Spinal cord (tissue), 10 donors: Measurements from ENCODE around the gene PTPRCAP. TPM values are rescaled to one million over a fixed set of nuclear protein-coding genes. Genes with fewer than 3 reads are reported as not detected.
"Not testable (repeated sequence)": the region's sequence is repeated elsewhere in the genome, so short reads cannot be mapped to it uniquely, and the experiment has no call there.

Experiments
- DNase-seq, 6 donors: peaks; one replicate each; pipeline versions ENCODE4 v3.0.0 to v3.0.0-alpha.2; 2013 to 2015; ENCODE audit warnings: low spot score in 6 of 6, low read depth in 4 of 6
- H3K27ac ChIP-seq: one replicate; pipeline ENCODE4 v1.5.1; 2013; ENCODE audit warnings: low read depth, low read length, control low read depth
- H3K27me3 ChIP-seq: one replicate; pipeline ENCODE4 v1.6.1; 2013; ENCODE audit warnings: low read length; ENCODE audit not compliant: control insufficient read depth, insufficient read depth
- H3K36me3 ChIP-seq: one replicate; pipeline ENCODE4 v1.6.1; 2013; ENCODE audit warnings: low read length; ENCODE audit not compliant: control insufficient read depth, insufficient read depth
- H3K4me1 ChIP-seq: one replicate; pipeline ENCODE4 v1.6.1; 2013; ENCODE audit warnings: low read length; ENCODE audit not compliant: control insufficient read depth, insufficient read depth
- H3K4me3 ChIP-seq: one replicate; pipeline ENCODE4 v1.5.1; 2013; ENCODE audit warnings: low read depth, low read length, control low read depth
- H3K9me3 ChIP-seq: one replicate; pipeline ENCODE4 v1.6.1; 2013; ENCODE audit warnings: low read length; ENCODE audit not compliant: control insufficient read depth, insufficient read depth
- WGBS: methylation state at CpG from one replicate; pipeline ENCODE4 v1.1.5; 2013; ENCODE audit warnings: missing lambda C conversion rate; ENCODE audit not compliant: insufficient coverage; 5-methylcytosine and 5-hydroxymethylcytosine counted together
- polyA plus RNA-seq, 2 donors: library from polyadenylated mRNA; unstranded; fragments of 120-200 nt; gene quantifications; one replicate each; pipeline ENCODE4 v1.2.1, GENCODE V29; 2013; ENCODE audit not compliant: insufficient read length in 2 of 2
- total RNA-seq, 2 donors: library from RNA; depleted of rRNA in 1 of 2; stranded (reverse); fragments of 120-200 nt in 1 of 2; fragments of >200 nt in 1 of 2; gene quantifications; one replicate each; pipeline versions ENCODE4 v1.2.3 to v1.2.4, GENCODE V29; 2013 to 2014
- donor health status: healthy.

Gene PTPRCAP
- total and polyA plus RNA-seq, 4 donors = 0.40 to 3.0 (median 1.7) TPM

- H3K4me3 ChIP-seq = no peak overlapping the region
Measured at GRCh38 chr11:67466367-67466766, 28.9 kb upstream of the PTPRCAP start.

DNA sequence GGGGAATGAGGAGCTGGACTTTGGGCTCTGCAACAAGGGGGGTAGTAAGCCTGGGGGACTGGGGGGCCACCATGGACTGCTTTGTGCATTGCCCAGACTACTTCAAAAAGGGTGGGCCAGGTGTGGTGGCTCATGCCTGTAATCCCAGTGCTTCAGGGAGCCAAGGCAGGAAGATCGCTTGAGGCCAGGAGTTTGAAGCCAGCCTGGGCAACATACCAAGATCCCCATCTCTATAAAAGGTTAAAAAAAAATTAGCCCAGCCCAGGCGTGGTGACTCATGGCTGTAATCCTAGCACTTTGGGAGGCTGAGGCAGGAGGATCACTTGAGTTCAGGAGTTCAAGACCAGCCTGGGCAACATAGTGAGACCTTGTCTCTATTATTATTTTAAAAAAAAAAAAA is 28.0 kb upstream of the PTPRCAP start:
- WGBS = no CpG with 5 or more reads among the region's 2 CpGs
- not testable (repeated sequence) for DNase-seq, H3K9me3 ChIP-seq, H3K4me3 ChIP-seq, H3K27me3 ChIP-seq, H3K27ac ChIP-seq
- Histone ChIP-seq H3K4me1 (peaks cover 49% of the 10 kb centered on the region), H3K36me3 (peaks cover 19% of the 10 kb centered on the region)

More at GRCh38 chr11:67466367-67466766, 28.9 kb upstream of the PTPRCAP start:
- DNase-seq = no peak
- WGBS = 72% methylated on average over 2 of the region's 5 CpGs
- H3K4me1 ChIP-seq = peaks cover 49% of the 10 kb centered on the region
- no peaks in the 10 kb centered on the region for H3K27me3 ChIP-seq
- peaks cover 19% of the 10 kb centered on the region for H3K36me3 ChIP-seq
- H3K27ac ChIP-seq = no peak overlapping the region
- H3K9me3 ChIP-seq = no peaks in the 10 kb centered on the region

- peak overlapping the region; percentile 68 for H3K4me3 ChIP-seq
- peaks cover 49% of the 10 kb centered on the region for H3K4me1 ChIP-seq
- 65% methylated on average over 3 of the region's 3 CpGs for WGBS
- H3K36me3 ChIP-seq = peaks cover 19% of the 10 kb centered on the region
- no peaks in the 10 kb centered on the region for H3K9me3 ChIP-seq
- no peak for DNase-seq
- peak overlapping the region; percentile 69 for H3K27ac ChIP-seq
- no peaks in the 10 kb centered on the region for H3K27me3 ChIP-seq
Measured at GRCh38 chr11:67465189-67465510, 27.7 kb upstream of the PTPRCAP start.

GRCh38 chr11:67464411-67465188 is 27.1 kb upstream of the PTPRCAP start:
- WGBS = 10% methylated on average over 41 of the region's 56 CpGs

GRCh38 chr11:67463680-67464410 is 26.4 kb upstream of the PTPRCAP start:
- Histone ChIP-seq H3K36me3 (peaks cover 19% of the 10 kb centered on the region), H3K9me3 (no peaks in the 10 kb centered on the region), H3K27ac (peak overlapping the region; percentile 69), H3K27me3 (no peaks in the 10 kb centered on the region), H3K4me3 (peak overlapping the region; percentile 68), H3K4me1 (peaks cover 43% of the 10 kb centered on the region)
- WGBS = 88% methylated on average over 18 of the region's 20 CpGs
- DNase-seq = no peak

More at GRCh38 chr11:67464411-67465188, 27.1 kb upstream of the PTPRCAP start:
- H3K27ac ChIP-seq = peak overlapping the region; percentile 69
- peak; percentile 28 to 93 (median 50) for DNase-seq
- H3K36me3 ChIP-seq = peaks cover 19% of the 10 kb centered on the region
- peak overlapping the region; percentile 68 for H3K4me3 ChIP-seq
- peaks cover 46% of the 10 kb centered on the region for H3K4me1 ChIP-seq
- no peaks in the 10 kb centered on the region for H3K27me3 ChIP-seq
- H3K9me3 ChIP-seq = no peaks in the 10 kb centered on the region

- H3K27ac ChIP-seq = no peak overlapping the region
- no peaks in the 10 kb centered on the region for H3K27me3 ChIP-seq
- H3K4me1 ChIP-seq = peaks cover 37% of the 10 kb centered on the region
- H3K9me3 ChIP-seq = no peaks in the 10 kb centered on the region
- no peak overlapping the region for H3K4me3 ChIP-seq
- peaks cover 19% of the 10 kb centered on the region for H3K36me3 ChIP-seq
- WGBS = 97% methylated on average over 6 of the region's 10 CpGs
- DNase-seq = no peak
Measured at GRCh38 chr11:67463186-67463585, 25.7 kb upstream of the PTPRCAP start.

DNA sequence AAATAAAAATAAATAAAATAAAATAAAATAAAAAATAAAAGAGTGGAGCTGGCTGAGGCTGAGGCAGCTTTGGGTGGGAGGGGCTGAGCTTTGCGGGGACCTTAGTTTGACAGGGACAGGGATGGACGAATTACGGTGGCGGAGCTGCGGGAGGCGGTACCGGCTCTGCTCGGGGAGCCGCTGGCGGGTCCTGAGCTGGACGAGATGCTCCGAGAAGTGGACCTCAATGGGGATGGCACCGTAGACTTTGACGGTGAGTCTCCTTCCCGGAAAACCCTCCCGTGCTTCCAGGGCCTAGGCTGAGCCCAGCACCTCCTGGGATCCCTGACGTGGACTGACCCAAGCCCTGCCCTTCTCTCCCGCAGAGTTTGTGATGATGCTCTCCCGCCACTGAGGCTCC is 20.8 kb upstream of the PTPRCAP start:
- H3K36me3 ChIP-seq = no peaks in the 10 kb centered on the region
- no peaks in the 10 kb centered on the region for H3K4me1 ChIP-seq
- no peak overlapping the region for H3K27ac ChIP-seq
- no peak for DNase-seq
- H3K9me3 ChIP-seq = no peaks in the 10 kb centered on the region
- H3K27me3 ChIP-seq = no peaks in the 10 kb centered on the region
- 78% methylated on average over 19 of the region's 19 CpGs for WGBS
- H3K4me3 ChIP-seq = no peak overlapping the region

GRCh38 chr11:67457453-67457852 is 20.0 kb upstream of the PTPRCAP start:
- H3K27ac ChIP-seq = no peak overlapping the region
- no peak overlapping the region for H3K4me3 ChIP-seq
- H3K9me3 ChIP-seq = no peaks in the 10 kb centered on the region
- 91% methylated on average over 11 of the region's 12 CpGs for WGBS
- DNase-seq = no peak
- no peaks in the 10 kb centered on the region for H3K36me3 ChIP-seq
- H3K4me1 ChIP-seq = peaks cover 2% of the 10 kb centered on the region
- H3K27me3 ChIP-seq = no peaks in the 10 kb centered on the region

- WGBS = 76% methylated on average over 25 of the region's 25 CpGs
- H3K4me1 ChIP-seq = peaks cover 12% of the 10 kb centered on the region
- no peaks in the 10 kb centered on the region for H3K9me3 ChIP-seq
- DNase-seq = no peak
- H3K27me3 ChIP-seq = no peaks in the 10 kb centered on the region
- no peaks in the 10 kb centered on the region for H3K36me3 ChIP-seq
- no peak overlapping the region for H3K4me3 ChIP-seq
- H3K27ac ChIP-seq = no peak overlapping the region
Measured at GRCh38 chr11:67456068-67456705, 18.7 kb upstream of the PTPRCAP start.
